CD14-positive monocyte (primary cell): ENCODE measurements around the gene FAM200B. TPM values are rescaled to one million over a fixed set of nuclear protein-coding genes. Genes with fewer than 3 reads are reported as not detected.

ENCODE experiments used
- DNase-seq, 3 donors: peaks; one replicate each; pipeline ENCODE4 v3.0.0-alpha.2; 2011 to 2022
- H2AFZ ChIP-seq: 2 replicates; pipeline ENCODE4 v1.6.0; 2012; ENCODE audit warnings: mild to moderate bottlenecking, low read depth, low read length, inconsistent platforms; ENCODE audit not compliant: insufficient read depth, poor library complexity, severe bottlenecking
- H3K27ac ChIP-seq, 2 donors: 1 replicate in 1 of 2; 2 replicates in 1 of 2; pipeline ENCODE4 v1.5.1; 2012 to 2013; ENCODE audit warnings: low read length in 2 of 2, control low read depth in 1 of 2, inconsistent platforms in 1 of 2, low read depth in 1 of 2, mild to moderate bottlenecking in 1 of 2
- H3K27me3 ChIP-seq, 2 donors: one replicate each; pipeline versions ENCODE4 v1.6.0 to v1.6.1; 2011 to 2013; ENCODE audit warnings: low read length in 2 of 2; ENCODE audit not compliant: control insufficient read depth in 2 of 2, insufficient read depth in 2 of 2
- H3K36me3 ChIP-seq, 2 donors: replicated peaks in 1 of 2; 1 replicate in 1 of 2; 2 replicates in 1 of 2; pipeline versions ENCODE4 v1.5.1 to v1.6.1; 2012 to 2013; ENCODE audit warnings: low read length in 2 of 2, control low read depth in 1 of 2, inconsistent platforms in 1 of 2, mild to moderate bottlenecking in 1 of 2; ENCODE audit not compliant: insufficient read depth in 2 of 2, control insufficient read depth in 1 of 2
- H3K4me1 ChIP-seq, 2 donors: 1 replicate in 1 of 2; 2 replicates in 1 of 2; pipeline versions ENCODE4 v1.5.1 to v1.6.1; 2012 to 2013; ENCODE audit warnings: low read length in 2 of 2, control low read depth in 1 of 2, inconsistent platforms in 1 of 2, mild to moderate bottlenecking in 1 of 2, moderate library complexity in 1 of 2; ENCODE audit not compliant: insufficient read depth in 2 of 2, control insufficient read depth in 1 of 2
- H3K4me2 ChIP-seq: replicated peaks from 2 replicates; pipeline ENCODE3; 2012; ENCODE audit warnings: low read length, moderate library complexity, mild to moderate bottlenecking; ENCODE audit not compliant: poor library complexity, severe bottlenecking; ENCODE audit errors: extremely low read depth
- H3K4me3 ChIP-seq, 3 experiments: fragments of 200-600 bp in 1 of 3; sonication (generic) in 1 of 3; replicated peaks in 1 of 3; 1 replicate in 2 of 3; 2 replicates in 1 of 3; pipeline ENCODE4 v1.5.1; 2011 to 2013; ENCODE audit warnings: low read length in 3 of 3, mild to moderate bottlenecking in 3 of 3, control low read depth in 2 of 3, low read depth in 2 of 3, inconsistent platforms in 1 of 3, moderate library complexity in 1 of 3
- H3K79me2 ChIP-seq: 2 replicates; pipeline ENCODE4 v1.6.0; 2012; ENCODE audit warnings: mild to moderate bottlenecking, control low read depth, inconsistent platforms, low read length, moderate library complexity; ENCODE audit not compliant: insufficient read depth
- H3K9ac ChIP-seq: 2 replicates; pipeline ENCODE4 v1.6.0; 2017; ENCODE audit warnings: low read length, mild to moderate bottlenecking; ENCODE audit not compliant: insufficient read depth, poor library complexity, severe bottlenecking
- H3K9me3 ChIP-seq, 2 donors: replicated peaks in 1 of 2; 1 replicate in 1 of 2; 2 replicates in 1 of 2; pipeline versions ENCODE4 v1.5.1 to v1.6.1; 2012 to 2013; ENCODE audit warnings: low read length in 2 of 2, control low read depth in 1 of 2; ENCODE audit not compliant: control insufficient read depth in 1 of 2, insufficient read depth in 1 of 2
- H4K20me1 ChIP-seq: 2 replicates; pipeline ENCODE4 v1.6.0; 2012; ENCODE audit warnings: mild to moderate bottlenecking, low read length, control low read depth, moderate library complexity; ENCODE audit not compliant: insufficient read depth
- H3K27ac Mint-ChIP-seq, 7 donors: one replicate each; pipeline ENCODE4 v1.8.0; 2020; ENCODE audit warnings: mild to moderate bottlenecking in 7 of 7, mixed read lengths in 7 of 7, moderate library complexity in 6 of 7, inconsistent platforms in 2 of 7
- H3K27me3 Mint-ChIP-seq, 3 donors: one replicate each; pipeline ENCODE4 v1.8.0; 2021 to 2022; ENCODE audit warnings: low read depth in 3 of 3, mild to moderate bottlenecking in 3 of 3, mixed read lengths in 3 of 3, moderate library complexity in 3 of 3, inconsistent platforms in 1 of 3
- H3K36me3 Mint-ChIP-seq, 2 donors: one replicate each; pipeline ENCODE4 v1.8.0; 2020; ENCODE audit warnings: mixed read lengths in 2 of 2, inconsistent platforms in 1 of 2, mild to moderate bottlenecking in 1 of 2
- H3K4me1 Mint-ChIP-seq: one replicate; pipeline ENCODE4 v1.8.0; 2020; ENCODE audit warnings: mild to moderate bottlenecking, mixed read lengths
- H3K4me3 Mint-ChIP-seq, 2 donors: one replicate each; pipeline ENCODE4 v1.8.0; 2020; ENCODE audit warnings: mild to moderate bottlenecking in 2 of 2, mixed read lengths in 2 of 2, moderate library complexity in 1 of 2
- H3K9me3 Mint-ChIP-seq, 7 donors: one replicate each; pipeline ENCODE4 v1.8.0; 2020 to 2022; ENCODE audit warnings: mixed read lengths in 7 of 7, mild to moderate bottlenecking in 6 of 7, moderate library complexity in 6 of 7, inconsistent platforms in 2 of 7
- WGBS: methylation state at CpG from one replicate; pipeline ENCODE4 v1.1.5; 2013; ENCODE audit warnings: missing lambda C conversion rate; ENCODE audit not compliant: insufficient coverage; 5-methylcytosine and 5-hydroxymethylcytosine counted together
- intact Hi-C, 2 donors: fragments of 100-400 bp; cut with micrococcal nuclease; formaldehyde crosslinking; loops; one replicate each; pipeline versions ENCODE4 v1.15.0 to v1.15.1; 2023
- polyA plus RNA-seq, 3 donors: library from polyadenylated mRNA; depleted of rRNA in 1 of 3; unstranded in 2 of 3; stranded (reverse) in 1 of 3; fragments of 300-500 nt in 2 of 3; fragments of >200 nt in 1 of 3; fragmentation: Illumina TruSeq in 2 of 3; gene quantifications; 1 replicate in 2 of 3; 2 replicates in 1 of 3; pipeline ENCODE4 v1.2.3, GENCODE V29; 2012 to 2021
- TF ChIP-seq, protein P1 (sequence below): fragments of 200-600 bp; IDR thresholded peaks from one replicate; pipeline ENCODE4 v1.8.0; 2022; ENCODE audit warnings: antibody characterized with exemption, mild to moderate bottlenecking

FAM200B gene
- polyA plus RNA-seq, 3 donors = 65.7 to 169 (median 151) TPM

DNA sequence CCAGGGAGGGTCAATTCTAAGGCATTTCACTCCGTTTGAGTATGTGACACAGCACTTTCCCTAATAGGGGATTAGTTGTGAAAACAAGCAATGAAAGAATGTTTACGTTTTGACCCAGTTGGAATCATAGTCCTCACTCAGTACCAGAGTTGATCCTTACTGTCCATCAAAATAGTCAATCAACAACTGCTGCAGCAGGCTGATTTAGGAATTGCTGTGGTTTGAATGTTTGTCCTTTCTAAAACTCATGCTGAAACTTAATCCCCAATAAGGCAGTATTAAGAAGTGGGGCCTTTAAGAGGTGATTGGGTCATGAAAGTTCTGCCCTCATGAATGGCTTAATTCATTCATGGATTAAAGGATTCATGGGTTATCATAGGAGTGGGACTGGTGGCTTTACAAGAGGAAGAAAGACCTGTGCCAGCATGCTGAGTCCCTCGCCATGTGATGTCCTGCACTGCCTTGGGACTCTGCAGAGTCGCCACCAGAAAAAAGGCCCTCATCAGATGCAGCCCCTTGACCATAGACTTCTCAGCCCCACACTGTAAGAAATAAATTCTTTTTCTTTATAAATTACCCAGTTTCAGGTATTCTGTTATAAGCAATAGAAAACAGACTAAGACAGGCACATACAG is 23.4 kb upstream of the FAM200B start:
- Mint-ChIP-seq H3K9me3 (no peaks in the 10 kb centered on the region), H3K4me3 (peak overlapping the region; percentile 80 to 96), H3K36me3 (peaks cover 6 to 16% of the 10 kb centered on the region in 2 donors), H3K27me3 (no peaks in the 10 kb centered on the region), H3K4me1 (peaks cover 62% of the 10 kb centered on the region), H3K27ac (peak overlapping the region; percentile 85 to 99 (median 98))
- H3K9ac ChIP-seq = peak overlapping the region; percentile 42
- peak in 1 of 3 donors; percentile 34 for DNase-seq
- H3K9me3 ChIP-seq = no peaks in the 10 kb centered on the region
- H4K20me1 ChIP-seq = peaks cover 2% of the 10 kb centered on the region
- peaks cover 69 to 83% of the 10 kb centered on the region in 2 donors for H3K4me1 ChIP-seq
- intact Hi-C loops = loop anchor here (5.0 kb wide), 2 partner anchors 34 to 656 kb away; partner anchors contain the start of gene CPEB2 (in 1 of the 2)
- no peaks in the 10 kb centered on the region for H3K36me3 ChIP-seq
- peak overlapping the region; percentile 97 for H3K4me2 ChIP-seq
- no peaks in the 10 kb centered on the region for H3K27me3 ChIP-seq
- peak overlapping the region; percentile 63 to 97 for H3K27ac ChIP-seq
- H3K79me2 ChIP-seq = peaks cover 93% of the 10 kb centered on the region
- TF ChIP-seq, protein P1, sequence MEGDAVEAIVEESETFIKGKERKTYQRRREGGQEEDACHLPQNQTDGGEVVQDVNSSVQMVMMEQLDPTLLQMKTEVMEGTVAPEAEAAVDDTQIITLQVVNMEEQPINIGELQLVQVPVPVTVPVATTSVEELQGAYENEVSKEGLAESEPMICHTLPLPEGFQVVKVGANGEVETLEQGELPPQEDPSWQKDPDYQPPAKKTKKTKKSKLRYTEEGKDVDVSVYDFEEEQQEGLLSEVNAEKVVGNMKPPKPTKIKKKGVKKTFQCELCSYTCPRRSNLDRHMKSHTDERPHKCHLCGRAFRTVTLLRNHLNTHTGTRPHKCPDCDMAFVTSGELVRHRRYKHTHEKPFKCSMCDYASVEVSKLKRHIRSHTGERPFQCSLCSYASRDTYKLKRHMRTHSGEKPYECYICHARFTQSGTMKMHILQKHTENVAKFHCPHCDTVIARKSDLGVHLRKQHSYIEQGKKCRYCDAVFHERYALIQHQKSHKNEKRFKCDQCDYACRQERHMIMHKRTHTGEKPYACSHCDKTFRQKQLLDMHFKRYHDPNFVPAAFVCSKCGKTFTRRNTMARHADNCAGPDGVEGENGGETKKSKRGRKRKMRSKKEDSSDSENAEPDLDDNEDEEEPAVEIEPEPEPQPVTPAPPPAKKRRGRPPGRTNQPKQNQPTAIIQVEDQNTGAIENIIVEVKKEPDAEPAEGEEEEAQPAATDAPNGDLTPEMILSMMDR = no peak
- 27% methylated on average over 2 of the region's 4 CpGs for WGBS
- H2AFZ ChIP-seq = peak overlapping the region; percentile 26
- H3K4me3 ChIP-seq = peak overlapping the region; percentile 46 to 98 (median 72)

DNA sequence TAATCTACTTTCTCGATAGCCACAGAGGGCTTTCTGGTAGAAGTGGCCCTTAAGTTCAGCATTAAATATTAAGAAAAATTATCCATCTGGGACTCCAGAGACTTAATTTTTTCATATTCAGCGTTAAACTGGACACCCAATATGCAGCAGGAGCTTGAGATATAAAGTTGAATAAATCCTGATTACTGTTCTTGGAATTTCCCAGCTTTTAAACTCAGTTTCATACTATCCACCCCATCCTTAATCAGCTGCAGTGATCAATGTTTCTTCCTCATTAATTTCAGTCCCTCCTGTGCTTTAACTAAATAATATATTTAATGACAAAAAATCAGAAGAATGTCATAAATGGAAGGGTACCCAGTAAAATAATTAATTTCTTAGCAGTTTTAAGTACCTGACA is 22.8 kb upstream of the FAM200B start:
- Histone ChIP-seq H3K9me3 (no peaks in the 10 kb centered on the region), H3K9ac (peak overlapping the region; percentile 42), H3K36me3 (no peaks in the 10 kb centered on the region), H3K4me2 (peak overlapping the region; percentile 97), H3K27me3 (no peaks in the 10 kb centered on the region), H3K79me2 (peaks cover 93% of the 10 kb centered on the region), H3K4me1 (peaks cover 74 to 85% of the 10 kb centered on the region in 2 donors), H3K4me3 (peak overlapping the region; percentile 46 to 98 (median 72)), H4K20me1 (no peaks in the 10 kb centered on the region), H3K27ac (peak overlapping the region; percentile 63 to 97), H2AFZ (no peak overlapping the region)
- H3K4me1 Mint-ChIP-seq = peaks cover 66% of the 10 kb centered on the region
- no peaks in the 10 kb centered on the region for H3K27me3 Mint-ChIP-seq
- peaks cover 6 to 14% of the 10 kb centered on the region in 2 donors for H3K36me3 Mint-ChIP-seq
- peak overlapping the region; percentile 80 to 96 for H3K4me3 Mint-ChIP-seq
- TF ChIP-seq, protein P1 = no peak
- no peaks in the 10 kb centered on the region for H3K9me3 Mint-ChIP-seq
- H3K27ac Mint-ChIP-seq = peak overlapping the region; percentile 95 to 99 (median 99)
- DNase-seq = peak in 1 of 3 donors; percentile 21
- intact Hi-C loops = loop anchor here (5.0 kb wide), 2 partner anchors 34 to 656 kb away; partner anchors contain the start of gene CPEB2 (in 1 of the 2)
- WGBS = no CpG with 5 or more reads among the region's 2 CpGs
